Measurements from ENCODE around the gene RRP36.

RRP36 gene

DNA sequence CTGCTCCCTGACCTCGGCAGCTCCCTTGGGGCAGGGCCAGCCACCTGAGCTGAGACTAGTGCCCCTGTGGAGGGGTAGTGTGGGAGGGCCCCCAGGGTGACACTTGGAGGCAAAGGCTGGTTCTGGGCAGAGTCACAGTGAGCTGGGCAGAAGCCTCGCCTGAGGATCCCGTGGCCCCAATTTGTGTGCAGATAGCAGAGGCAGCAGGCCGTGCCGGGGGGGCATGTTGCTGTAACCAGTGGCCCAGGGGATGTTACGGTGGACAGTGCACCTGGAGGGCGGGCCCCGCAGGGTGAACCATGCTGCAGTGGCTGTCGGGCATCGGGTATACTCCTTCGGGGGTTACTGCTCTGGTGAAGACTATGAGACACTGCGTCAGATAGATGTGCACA lies 4.5 kb upstream of the RRP36 start:
- ChIA-PET POLR2A (interaction anchor here (1.0 kb wide), 1 partner anchor 37 kb away, joined by 4 read pairs; the partner anchor contains the start of gene CUL7), CTCF (interaction anchor here (1.2 to 5.5 kb wide), 4 partner anchors 113 to 155 kb away, joined by 3 to 38 read pairs (median 8); no protein-coding TSS in a partner anchor)
- no peak overlapping the region for H3K4me3 ChIP-seq (ENCODE audit: low read depth, low read length)
- no peak for TF ChIP-seq CTCF (IDR thresholded peaks at IDR 0.05; ENCODE audit: insufficient read depth, low read length, missing control alignments)
- no peak for DNase-seq (ENCODE audit: low read depth, low spot score)

- ChIA-PET POLR2A (no interaction called here), CTCF (interaction anchor here (1.7 kb wide), 1 partner anchor 118 kb away, joined by 4 read pairs; no protein-coding TSS in a partner anchor)
- no peak for DNase-seq (ENCODE audit: low read depth, low spot score)
- TF ChIP-seq CTCF (IDR thresholded peaks at IDR 0.05; ENCODE audit: insufficient read depth, low read length, missing control alignments), result no peak
- no peak overlapping the region for H3K4me3 ChIP-seq (ENCODE audit: low read depth, low read length)
These were observed 2.3 kb upstream of the RRP36 start for GRCh38 chr6:43019152-43019551.

GRCh38 chr6:43020052-43020705 lies 1.2 kb upstream of the RRP36 start:
- ChIA-PET CTCF (interaction anchor here (0.6 to 3.1 kb wide), 3 partner anchors 29 to 124 kb away, joined by 3 to 19 read pairs (median 13); no protein-coding TSS in a partner anchor), POLR2A (interaction anchor here (1.0 to 2.2 kb wide), 4 partner anchors 13 to 154 kb away, joined by 3 to 8 read pairs (median 6); partner anchors contain the start of genes CUL7 and PPP2R5D)
- H3K4me3 ChIP-seq (ENCODE audit: low read depth, low read length), result no peak overlapping the region
- DNase-seq (ENCODE audit: low read depth, low spot score), result no peak
- TF ChIP-seq CTCF (IDR thresholded peaks at IDR 0.05; ENCODE audit: insufficient read depth, low read length, missing control alignments), result no peak

DNA sequence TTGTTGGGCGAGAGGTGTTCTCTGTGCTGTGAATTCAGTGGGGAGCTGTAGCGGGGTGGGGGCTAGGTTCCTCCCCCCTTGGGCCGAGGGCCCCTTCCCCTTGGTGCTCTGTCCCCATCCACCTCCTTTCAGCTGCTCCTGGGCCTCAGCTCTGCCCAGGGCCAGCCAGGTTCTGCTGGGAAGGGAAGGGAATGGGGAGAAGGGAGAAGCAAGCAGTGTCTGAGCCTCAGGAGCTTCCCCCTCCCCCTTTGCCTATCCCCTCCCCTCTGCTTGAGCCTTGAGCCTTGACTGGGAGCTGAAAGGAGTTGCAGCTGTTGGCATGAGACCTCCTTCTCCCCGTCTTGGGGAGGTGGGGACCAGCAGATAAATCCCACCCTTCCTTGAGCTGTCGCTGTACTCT lies 576 bp upstream of the RRP36 start:
- CTCF ChIA-PET, result interaction anchor here (1.0 to 3.1 kb wide), 4 partner anchors 10 to 123 kb away, joined by 3 to 19 read pairs (median 8); no protein-coding TSS in a partner anchor

GRCh38 chr6:43024436-43024835 lies 3.0 kb downstream of the RRP36 start:
- CTCF ChIA-PET, result interaction anchor here (1.6 to 2.3 kb wide), 3 partner anchors 119 to 127 kb away, joined by 4 to 6 read pairs (median 6); no protein-coding TSS in a partner anchor
- no peak for DNase-seq (ENCODE audit: low read depth, low spot score)
- H3K4me3 ChIP-seq (ENCODE audit: low read depth, low read length), result no peak overlapping the region
- no peak for TF ChIP-seq CTCF (IDR thresholded peaks at IDR 0.05; ENCODE audit: insufficient read depth, low read length, missing control alignments)
- POLR2A ChIA-PET, result interaction anchor here (0.9 kb wide), 1 partner anchor 14 kb away, joined by 3 read pairs; no protein-coding TSS in a partner anchor

More for the DNA sequence above, 576 bp upstream of the RRP36 start:
- no peak for TF ChIP-seq CTCF (IDR thresholded peaks at IDR 0.05; ENCODE audit: insufficient read depth, low read length, missing control alignments)
- no peak for DNase-seq (ENCODE audit: low read depth, low spot score)
- POLR2A ChIA-PET, result interaction anchor here (0.6 to 2.2 kb wide), 6 partner anchors 12 to 326 kb away, joined by 3 to 8 read pairs (median 4); partner anchors contain the start of genes CUL7 and PPP2R5D
- peak overlapping the region; percentile 97; the same call in 1 of the 2 replicates for H3K4me3 ChIP-seq (ENCODE audit: low read depth, low read length)

DNA sequence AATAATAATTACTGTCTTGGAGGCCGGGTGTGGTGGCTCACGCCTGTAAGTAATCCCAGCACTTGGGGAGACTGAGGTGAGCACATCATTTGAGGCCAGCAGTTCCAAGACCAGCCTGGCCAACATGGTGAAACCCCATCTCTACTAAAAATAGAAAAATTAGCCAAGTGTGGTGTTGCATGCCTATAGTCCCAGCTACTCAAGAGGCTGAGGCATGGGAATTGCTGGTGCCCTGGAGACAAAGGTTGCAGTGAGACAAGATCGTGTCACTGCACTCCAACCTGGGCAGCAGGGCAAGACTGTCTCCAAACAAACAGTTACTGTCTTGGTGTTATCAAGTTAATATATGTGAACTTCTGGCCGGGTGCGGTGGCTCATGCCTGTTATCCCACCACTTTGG lies 4.9 kb downstream of the RRP36 start:
- no peak for TF ChIP-seq CTCF (IDR thresholded peaks at IDR 0.05; ENCODE audit: insufficient read depth, low read length, missing control alignments)
- H3K4me3 ChIP-seq (ENCODE audit: low read depth, low read length), result no peak overlapping the region
- ChIA-PET POLR2A (interaction anchor here (0.6 to 0.7 kb wide), 2 partner anchors 19 to 61 kb away, joined by 3 read pairs; no protein-coding TSS in a partner anchor), CTCF (interaction anchor here (0.9 to 1.4 kb wide), 3 partner anchors 11 to 117 kb away, joined by 3 to 4 read pairs (median 3); no protein-coding TSS in a partner anchor)
- no peak for DNase-seq (ENCODE audit: low read depth, low spot score)

Measured in AG04449 (cell line).